GM23338 (cell line): ENCODE measurements around the gene LSM3. TPM values are rescaled to one million over a fixed set of nuclear protein-coding genes. Genes with fewer than 3 reads are reported as not detected.

Experiments
- ATAC-seq: fragments of 200-7000 bp; cut with Tn5 transposase; 3 replicates; pipeline ENCODE4 v1.9.1; 2020
- DNase-seq: peaks from one replicate; pipeline ENCODE4 v3.0.0-alpha.2; 2015; ENCODE audit warnings: low spot score
- H2AFZ ChIP-seq: fragments of 200-600 bp; sonication (generic); 2 replicates; pipeline ENCODE4 v1.8.0; 2016; ENCODE audit warnings: antibody characterized with exemption, mild to moderate bottlenecking, moderate library complexity
- H3F3A ChIP-seq: fragments of 200-600 bp; sonication (generic); replicated peaks from 2 replicates; pipeline ENCODE4 v1.8.0; 2017; ENCODE audit warnings: antibody characterized with exemption, mixed run types, low read depth
- H3K27ac ChIP-seq: fragments of 200-600 bp; sonication (generic); 2 replicates; pipeline ENCODE4 v1.6.1; 2016; ENCODE audit warnings: low read depth
- H3K27me3 ChIP-seq: fragments of 200-600 bp; sonication (generic); 2 replicates; pipeline ENCODE4 v1.8.0; 2016; ENCODE audit warnings: mild to moderate bottlenecking, mixed run types, moderate library complexity; ENCODE audit not compliant: insufficient read depth
- H3K36me3 ChIP-seq: fragments of 200-600 bp; sonication (generic); 2 replicates; pipeline ENCODE4 v1.8.0; 2016; ENCODE audit warnings: mild to moderate bottlenecking; ENCODE audit not compliant: insufficient read depth
- H3K4me1 ChIP-seq: fragments of 200-600 bp; sonication (generic); 2 replicates; pipeline ENCODE4 v1.8.0; 2016; ENCODE audit warnings: mild to moderate bottlenecking, moderate library complexity; ENCODE audit not compliant: insufficient read depth
- H3K4me2 ChIP-seq: fragments of 200-600 bp; sonication (generic); 2 replicates; pipeline ENCODE4 v1.7.1; 2017; ENCODE audit warnings: mixed run types
- H3K4me3 ChIP-seq: fragments of 200-600 bp; sonication (generic); 2 replicates; pipeline ENCODE4 v1.6.1; 2016; ENCODE audit warnings: mixed run types
- H3K79me2 ChIP-seq: fragments of 200-600 bp; sonication (generic); replicated peaks from 2 replicates; pipeline ENCODE4 v1.8.0; 2017; ENCODE audit warnings: mild to moderate bottlenecking; ENCODE audit not compliant: insufficient read depth
- H3K9me2 ChIP-seq: fragments of 200-600 bp; sonication (generic); 2 replicates; pipeline ENCODE4 v1.8.0; 2017; ENCODE audit not compliant: insufficient read depth
- H4K20me1 ChIP-seq: fragments of 200-600 bp; sonication (generic); replicated peaks from 2 replicates; pipeline ENCODE4 v1.8.0; 2017; ENCODE audit warnings: mild to moderate bottlenecking; ENCODE audit not compliant: insufficient read depth
- H3K27ac Mint-ChIP-seq: 2 replicates; pipeline ENCODE4 v1.8.0; 2020; ENCODE audit warnings: inconsistent platforms, mild to moderate bottlenecking, moderate library complexity, mixed read lengths
- H3K27me3 Mint-ChIP-seq: 3 replicates; pipeline ENCODE4 v1.8.0; 2022; ENCODE audit warnings: low read depth, mild to moderate bottlenecking, moderate library complexity, mixed read lengths, inconsistent platforms; ENCODE audit not compliant: insufficient read depth, poor library complexity
- H3K36me3 Mint-ChIP-seq: 3 replicates; pipeline ENCODE4 v1.8.0; 2021; ENCODE audit warnings: low read depth, mild to moderate bottlenecking, inconsistent platforms, moderate library complexity, mixed read lengths
- H3K4me1 Mint-ChIP-seq: 3 replicates; pipeline ENCODE4 v1.8.0; 2020; ENCODE audit warnings: mild to moderate bottlenecking, inconsistent platforms, mixed read lengths
- H3K4me3 Mint-ChIP-seq: 3 replicates; pipeline ENCODE4 v1.8.0; 2021; ENCODE audit warnings: moderate library complexity, mild to moderate bottlenecking, inconsistent platforms, mixed read lengths
- H3K9me3 Mint-ChIP-seq: 3 replicates; pipeline ENCODE4 v1.8.0; 2020; ENCODE audit warnings: moderate library complexity, mild to moderate bottlenecking, inconsistent platforms, mixed read lengths
- CREB1 ChIP-seq: fragments of 250-450 bp; sonication (Bioruptor Pico); IDR thresholded peaks from 2 replicates; pipeline ENCODE4 v1.5.0; 2020; ENCODE audit warnings: low read depth, mild to moderate bottlenecking, moderate library complexity
- EZH2 ChIP-seq: fragments of 200-600 bp; sonication (generic); IDR thresholded peaks from one replicate; pipeline ENCODE4 v1.8.0; 2017; ENCODE audit warnings: antibody characterized with exemption, mild to moderate bottlenecking, low read depth; ENCODE audit not compliant: unreplicated experiment
- EZH2phosphoT487 ChIP-seq: fragments of 200-600 bp; sonication (generic); IDR thresholded peaks from one replicate; pipeline ENCODE4 v1.8.1; 2018; ENCODE audit warnings: antibody characterized with exemption; ENCODE audit not compliant: unreplicated experiment
- JUNB ChIP-seq: IDR thresholded peaks from one replicate; pipeline ENCODE4 v1.6.1; 2016; ENCODE audit warnings: antibody characterized with exemption; ENCODE audit not compliant: unreplicated experiment
- NANOG ChIP-seq: IDR thresholded peaks from 2 replicates; pipeline ENCODE4 v1.6.1; 2016; ENCODE audit warnings: antibody characterized with exemption, borderline replicate concordance
- POLR2AphosphoS5 ChIP-seq: IDR thresholded peaks from 2 replicates; pipeline ENCODE4 v1.6.1; 2016; ENCODE audit warnings: antibody characterized with exemption, low read depth
- STAT1 ChIP-seq: IDR thresholded peaks from one replicate; pipeline ENCODE4 v1.6.1; 2016; ENCODE audit warnings: antibody characterized with exemption; ENCODE audit not compliant: unreplicated experiment
- ZNF114 ChIP-seq: fragments of 250-450 bp; sonication (Bioruptor Pico); IDR thresholded peaks from 2 replicates; pipeline ENCODE4 v1.5.0; 2020; ENCODE audit warnings: mild to moderate bottlenecking, moderate library complexity
- ZNF331 ChIP-seq: fragments of 250-450 bp; sonication (Bioruptor Pico); IDR thresholded peaks from 2 replicates; pipeline ENCODE4 v1.5.0; 2020; ENCODE audit warnings: low read depth, mild to moderate bottlenecking, moderate library complexity
- polyA plus RNA-seq: library from polyadenylated mRNA; unstranded; fragments of >200 nt; fragmentation: Nextera tagmentation; extraction: Ambion mirVana; gene quantifications from 2 replicates; pipeline ENCODE4 v1.2.1, GENCODE V29; 2016
- total RNA-seq: library from RNA; depleted of rRNA; stranded (reverse); fragments of >200 nt; shearing (Covaris generic); gene quantifications from 2 replicates; pipeline ENCODE4 v1.2.3, GENCODE V29; 2014
- TF ChIP-seq, protein P1 (sequence below): IDR thresholded peaks from one replicate; pipeline ENCODE4 v1.6.1; 2018; ENCODE audit warnings: antibody characterized with exemption; ENCODE audit not compliant: unreplicated experiment
- TF ChIP-seq, protein P2 (sequence below), 2 experiments: fragments of 200-600 bp in 1 of 2; sonication (generic) in 1 of 2; conservative IDR thresholded peaks; 2 replicates each; pipeline versions ENCODE4 v1.5.1 to v1.6.1; 2016 to 2017; ENCODE audit warnings: antibody characterized with exemption in 2 of 2, low read depth in 2 of 2, mild to moderate bottlenecking in 2 of 2, moderate library complexity in 1 of 2
- TF ChIP-seq, protein P3 (sequence below): IDR thresholded peaks from 2 replicates; pipeline ENCODE4 v1.6.1; 2016; ENCODE audit warnings: antibody characterized with exemption
- TF ChIP-seq, protein P4 (sequence below): fragments of 250-450 bp; sonication (Bioruptor Pico); IDR thresholded peaks from 2 replicates; pipeline ENCODE4 v1.5.0; 2020; ENCODE audit warnings: mild to moderate bottlenecking, moderate library complexity

Gene LSM3
- total and polyA plus RNA-seq, 2 experiments from 2014 or later, result 20.1 to 71.5 TPM

DNA sequence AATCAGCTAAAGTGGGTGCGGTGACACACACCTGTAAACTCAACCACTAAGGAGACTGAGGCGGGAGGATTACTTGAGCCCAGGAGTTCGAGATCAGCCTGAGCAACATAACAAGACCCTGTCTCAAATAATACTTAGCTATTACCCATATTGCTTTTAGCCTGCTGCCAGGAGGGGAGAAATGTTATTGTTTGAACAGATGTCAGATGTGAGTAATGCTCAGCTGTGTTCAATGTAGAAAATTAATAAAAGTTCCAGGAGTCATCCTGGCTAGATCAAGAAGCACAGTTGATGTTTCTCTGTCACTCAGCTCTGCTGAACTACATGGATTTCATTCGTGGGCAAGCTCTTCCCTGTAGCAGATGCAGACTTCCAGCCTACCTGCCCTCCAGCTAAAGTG is 22.2 kb downstream of the LSM3 start:
- Histone ChIP-seq H3K27ac (no peak overlapping the region), H3K27me3 (no peaks in the 10 kb centered on the region), H3K4me1 (no peaks in the 10 kb centered on the region), H3K36me3 (peaks cover 14% of the 10 kb centered on the region; the same call in 1 of the 2 replicates), H3K4me2 (no peak overlapping the region), H4K20me1 (no peaks in the 10 kb centered on the region), H3F3A (no peaks in the 10 kb centered on the region), H3K4me3 (no peak overlapping the region), H3K9me2 (no peaks in the 10 kb centered on the region), H3K79me2 (peaks cover 9% of the 10 kb centered on the region), H2AFZ (no peak overlapping the region)
- ATAC-seq, result no peak
- peaks cover 26% of the 10 kb centered on the region for H3K36me3 Mint-ChIP-seq
- DNase-seq, result no peak
- H3K9me3 Mint-ChIP-seq, result no peaks in the 10 kb centered on the region
- H3K4me3 Mint-ChIP-seq, result no peak overlapping the region
- H3K27me3 Mint-ChIP-seq, result peaks cover 8% of the 10 kb centered on the region
- TF ChIP-seq EZH2phosphoT487, result no peak
- TF ChIP-seq, protein P1, sequence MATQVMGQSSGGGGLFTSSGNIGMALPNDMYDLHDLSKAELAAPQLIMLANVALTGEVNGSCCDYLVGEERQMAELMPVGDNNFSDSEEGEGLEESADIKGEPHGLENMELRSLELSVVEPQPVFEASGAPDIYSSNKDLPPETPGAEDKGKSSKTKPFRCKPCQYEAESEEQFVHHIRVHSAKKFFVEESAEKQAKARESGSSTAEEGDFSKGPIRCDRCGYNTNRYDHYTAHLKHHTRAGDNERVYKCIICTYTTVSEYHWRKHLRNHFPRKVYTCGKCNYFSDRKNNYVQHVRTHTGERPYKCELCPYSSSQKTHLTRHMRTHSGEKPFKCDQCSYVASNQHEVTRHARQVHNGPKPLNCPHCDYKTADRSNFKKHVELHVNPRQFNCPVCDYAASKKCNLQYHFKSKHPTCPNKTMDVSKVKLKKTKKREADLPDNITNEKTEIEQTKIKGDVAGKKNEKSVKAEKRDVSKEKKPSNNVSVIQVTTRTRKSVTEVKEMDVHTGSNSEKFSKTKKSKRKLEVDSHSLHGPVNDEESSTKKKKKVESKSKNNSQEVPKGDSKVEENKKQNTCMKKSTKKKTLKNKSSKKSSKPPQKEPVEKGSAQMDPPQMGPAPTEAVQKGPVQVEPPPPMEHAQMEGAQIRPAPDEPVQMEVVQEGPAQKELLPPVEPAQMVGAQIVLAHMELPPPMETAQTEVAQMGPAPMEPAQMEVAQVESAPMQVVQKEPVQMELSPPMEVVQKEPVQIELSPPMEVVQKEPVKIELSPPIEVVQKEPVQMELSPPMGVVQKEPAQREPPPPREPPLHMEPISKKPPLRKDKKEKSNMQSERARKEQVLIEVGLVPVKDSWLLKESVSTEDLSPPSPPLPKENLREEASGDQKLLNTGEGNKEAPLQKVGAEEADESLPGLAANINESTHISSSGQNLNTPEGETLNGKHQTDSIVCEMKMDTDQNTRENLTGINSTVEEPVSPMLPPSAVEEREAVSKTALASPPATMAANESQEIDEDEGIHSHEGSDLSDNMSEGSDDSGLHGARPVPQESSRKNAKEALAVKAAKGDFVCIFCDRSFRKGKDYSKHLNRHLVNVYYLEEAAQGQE, result no peak
- TF ChIP-seq ZNF114 (CRISPR knock-in tag), result no peak
- no peak for TF ChIP-seq ZNF331
- TF ChIP-seq, protein P2, sequence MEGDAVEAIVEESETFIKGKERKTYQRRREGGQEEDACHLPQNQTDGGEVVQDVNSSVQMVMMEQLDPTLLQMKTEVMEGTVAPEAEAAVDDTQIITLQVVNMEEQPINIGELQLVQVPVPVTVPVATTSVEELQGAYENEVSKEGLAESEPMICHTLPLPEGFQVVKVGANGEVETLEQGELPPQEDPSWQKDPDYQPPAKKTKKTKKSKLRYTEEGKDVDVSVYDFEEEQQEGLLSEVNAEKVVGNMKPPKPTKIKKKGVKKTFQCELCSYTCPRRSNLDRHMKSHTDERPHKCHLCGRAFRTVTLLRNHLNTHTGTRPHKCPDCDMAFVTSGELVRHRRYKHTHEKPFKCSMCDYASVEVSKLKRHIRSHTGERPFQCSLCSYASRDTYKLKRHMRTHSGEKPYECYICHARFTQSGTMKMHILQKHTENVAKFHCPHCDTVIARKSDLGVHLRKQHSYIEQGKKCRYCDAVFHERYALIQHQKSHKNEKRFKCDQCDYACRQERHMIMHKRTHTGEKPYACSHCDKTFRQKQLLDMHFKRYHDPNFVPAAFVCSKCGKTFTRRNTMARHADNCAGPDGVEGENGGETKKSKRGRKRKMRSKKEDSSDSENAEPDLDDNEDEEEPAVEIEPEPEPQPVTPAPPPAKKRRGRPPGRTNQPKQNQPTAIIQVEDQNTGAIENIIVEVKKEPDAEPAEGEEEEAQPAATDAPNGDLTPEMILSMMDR (conservative IDR thresholded peaks at IDR 0.05; ENCODE audit: low read depth in 2 of 2), result no peak
- TF ChIP-seq, protein P3, sequence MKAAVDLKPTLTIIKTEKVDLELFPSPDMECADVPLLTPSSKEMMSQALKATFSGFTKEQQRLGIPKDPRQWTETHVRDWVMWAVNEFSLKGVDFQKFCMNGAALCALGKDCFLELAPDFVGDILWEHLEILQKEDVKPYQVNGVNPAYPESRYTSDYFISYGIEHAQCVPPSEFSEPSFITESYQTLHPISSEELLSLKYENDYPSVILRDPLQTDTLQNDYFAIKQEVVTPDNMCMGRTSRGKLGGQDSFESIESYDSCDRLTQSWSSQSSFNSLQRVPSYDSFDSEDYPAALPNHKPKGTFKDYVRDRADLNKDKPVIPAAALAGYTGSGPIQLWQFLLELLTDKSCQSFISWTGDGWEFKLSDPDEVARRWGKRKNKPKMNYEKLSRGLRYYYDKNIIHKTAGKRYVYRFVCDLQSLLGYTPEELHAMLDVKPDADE, result no peak
- TF ChIP-seq, protein P4, sequence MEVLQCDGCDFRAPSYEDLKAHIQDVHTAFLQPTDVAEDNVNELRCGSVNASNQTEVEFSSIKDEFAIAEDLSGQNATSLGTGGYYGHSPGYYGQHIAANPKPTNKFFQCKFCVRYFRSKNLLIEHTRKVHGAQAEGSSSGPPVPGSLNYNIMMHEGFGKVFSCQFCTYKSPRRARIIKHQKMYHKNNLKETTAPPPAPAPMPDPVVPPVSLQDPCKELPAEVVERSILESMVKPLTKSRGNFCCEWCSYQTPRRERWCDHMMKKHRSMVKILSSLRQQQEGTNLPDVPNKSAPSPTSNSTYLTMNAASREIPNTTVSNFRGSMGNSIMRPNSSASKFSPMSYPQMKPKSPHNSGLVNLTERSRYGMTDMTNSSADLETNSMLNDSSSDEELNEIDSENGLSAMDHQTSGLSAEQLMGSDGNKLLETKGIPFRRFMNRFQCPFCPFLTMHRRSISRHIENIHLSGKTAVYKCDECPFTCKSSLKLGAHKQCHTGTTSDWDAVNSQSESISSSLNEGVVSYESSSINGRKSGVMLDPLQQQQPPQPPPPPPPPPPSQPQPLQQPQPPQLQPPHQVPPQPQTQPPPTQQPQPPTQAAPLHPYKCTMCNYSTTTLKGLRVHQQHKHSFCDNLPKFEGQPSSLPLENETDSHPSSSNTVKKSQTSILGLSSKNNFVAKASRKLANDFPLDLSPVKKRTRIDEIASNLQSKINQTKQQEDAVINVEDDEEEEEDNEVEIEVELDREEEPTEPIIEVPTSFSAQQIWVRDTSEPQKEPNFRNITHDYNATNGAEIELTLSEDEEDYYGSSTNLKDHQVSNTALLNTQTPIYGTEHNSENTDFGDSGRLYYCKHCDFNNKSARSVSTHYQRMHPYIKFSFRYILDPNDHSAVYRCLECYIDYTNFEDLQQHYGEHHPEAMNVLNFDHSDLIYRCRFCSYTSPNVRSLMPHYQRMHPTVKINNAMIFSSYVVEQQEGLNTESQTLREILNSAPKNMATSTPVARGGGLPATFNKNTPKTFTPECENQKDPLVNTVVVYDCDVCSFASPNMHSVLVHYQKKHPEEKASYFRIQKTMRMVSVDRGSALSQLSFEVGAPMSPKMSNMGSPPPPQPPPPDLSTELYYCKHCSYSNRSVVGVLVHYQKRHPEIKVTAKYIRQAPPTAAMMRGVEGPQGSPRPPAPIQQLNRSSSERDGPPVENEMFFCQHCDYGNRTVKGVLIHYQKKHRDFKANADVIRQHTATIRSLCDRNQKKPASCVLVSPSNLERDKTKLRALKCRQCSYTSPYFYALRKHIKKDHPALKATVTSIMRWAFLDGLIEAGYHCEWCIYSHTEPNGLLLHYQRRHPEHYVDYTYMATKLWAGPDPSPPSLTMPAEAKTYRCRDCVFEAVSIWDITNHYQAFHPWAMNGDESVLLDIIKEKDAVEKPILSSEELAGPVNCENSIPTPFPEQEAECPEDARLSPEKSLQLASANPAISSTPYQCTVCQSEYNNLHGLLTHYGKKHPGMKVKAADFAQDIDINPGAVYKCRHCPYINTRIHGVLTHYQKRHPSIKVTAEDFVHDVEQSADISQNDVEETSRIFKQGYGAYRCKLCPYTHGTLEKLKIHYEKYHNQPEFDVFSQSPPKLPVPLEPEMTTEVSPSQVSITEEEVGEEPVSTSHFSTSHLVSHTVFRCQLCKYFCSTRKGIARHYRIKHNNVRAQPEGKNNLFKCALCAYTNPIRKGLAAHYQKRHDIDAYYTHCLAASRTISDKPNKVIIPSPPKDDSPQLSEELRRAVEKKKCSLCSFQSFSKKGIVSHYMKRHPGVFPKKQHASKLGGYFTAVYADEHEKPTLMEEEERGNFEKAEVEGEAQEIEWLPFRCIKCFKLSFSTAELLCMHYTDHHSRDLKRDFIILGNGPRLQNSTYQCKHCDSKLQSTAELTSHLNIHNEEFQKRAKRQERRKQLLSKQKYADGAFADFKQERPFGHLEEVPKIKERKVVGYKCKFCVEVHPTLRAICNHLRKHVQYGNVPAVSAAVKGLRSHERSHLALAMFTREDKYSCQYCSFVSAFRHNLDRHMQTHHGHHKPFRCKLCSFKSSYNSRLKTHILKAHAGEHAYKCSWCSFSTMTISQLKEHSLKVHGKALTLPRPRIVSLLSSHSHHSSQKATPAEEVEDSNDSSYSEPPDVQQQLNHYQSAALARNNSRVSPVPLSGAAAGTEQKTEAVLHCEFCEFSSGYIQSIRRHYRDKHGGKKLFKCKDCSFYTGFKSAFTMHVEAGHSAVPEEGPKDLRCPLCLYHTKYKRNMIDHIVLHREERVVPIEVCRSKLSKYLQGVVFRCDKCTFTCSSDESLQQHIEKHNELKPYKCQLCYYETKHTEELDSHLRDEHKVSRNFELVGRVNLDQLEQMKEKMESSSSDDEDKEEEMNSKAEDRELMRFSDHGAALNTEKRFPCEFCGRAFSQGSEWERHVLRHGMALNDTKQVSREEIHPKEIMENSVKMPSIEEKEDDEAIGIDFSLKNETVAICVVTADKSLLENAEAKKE (CRISPR knock-in tag), result no peak
- TF ChIP-seq STAT1, result no peak
- TF ChIP-seq POLR2AphosphoS5, result no peak
- TF ChIP-seq EZH2, result no peak
- TF ChIP-seq NANOG, result no peak
- TF ChIP-seq CREB1 (CRISPR knock-in tag), result no peak
- TF ChIP-seq JUNB, result no peak
- H3K4me1 Mint-ChIP-seq, result peaks cover 2% of the 10 kb centered on the region; the same call in 1 of the 3 replicates
- no peak overlapping the region for H3K27ac Mint-ChIP-seq
